Effector CD4-positive, alpha-beta T cell (primary cell): Measurements from ENCODE around the gene SAMD5.
"Not testable (repeated sequence)": the region's sequence is repeated elsewhere in the genome, so short reads cannot be mapped to it uniquely, and the experiment has no call there.

Experiments
- DNase-seq: peaks from one replicate; pipeline ENCODE4 v3.0.0-alpha.2; 2020

Gene SAMD5

DNA sequence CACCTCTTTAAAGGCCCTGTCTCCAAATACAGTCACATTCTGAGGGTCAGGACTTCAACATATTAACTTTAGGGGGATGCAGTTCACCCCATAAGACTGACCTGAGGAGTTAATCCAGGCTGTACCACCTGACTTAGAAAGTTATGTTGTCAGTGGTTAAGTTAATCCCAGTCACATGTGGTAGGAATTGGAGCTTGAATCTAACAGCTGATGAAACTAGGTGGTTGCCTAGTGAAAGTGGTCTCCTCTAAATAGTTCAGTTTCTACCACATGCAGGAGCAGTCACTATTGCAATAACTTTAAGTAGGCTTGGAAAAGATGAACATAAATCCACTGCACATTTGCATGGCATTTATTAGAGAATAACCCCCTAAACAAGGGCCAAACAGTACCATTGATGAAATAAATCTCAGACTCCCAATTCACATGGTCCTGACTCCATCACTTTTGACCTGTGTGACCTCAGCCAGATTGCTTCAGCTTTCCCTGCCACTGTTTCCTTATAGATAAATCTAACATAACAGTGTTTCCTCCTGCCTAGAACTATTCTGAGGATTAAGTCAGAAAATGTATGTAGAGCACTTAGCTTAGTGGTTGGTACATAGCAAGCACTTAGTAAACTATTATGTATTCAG, 20.1 kb downstream of the SAMD5 start:
- DNase-seq: no peak

DNA sequence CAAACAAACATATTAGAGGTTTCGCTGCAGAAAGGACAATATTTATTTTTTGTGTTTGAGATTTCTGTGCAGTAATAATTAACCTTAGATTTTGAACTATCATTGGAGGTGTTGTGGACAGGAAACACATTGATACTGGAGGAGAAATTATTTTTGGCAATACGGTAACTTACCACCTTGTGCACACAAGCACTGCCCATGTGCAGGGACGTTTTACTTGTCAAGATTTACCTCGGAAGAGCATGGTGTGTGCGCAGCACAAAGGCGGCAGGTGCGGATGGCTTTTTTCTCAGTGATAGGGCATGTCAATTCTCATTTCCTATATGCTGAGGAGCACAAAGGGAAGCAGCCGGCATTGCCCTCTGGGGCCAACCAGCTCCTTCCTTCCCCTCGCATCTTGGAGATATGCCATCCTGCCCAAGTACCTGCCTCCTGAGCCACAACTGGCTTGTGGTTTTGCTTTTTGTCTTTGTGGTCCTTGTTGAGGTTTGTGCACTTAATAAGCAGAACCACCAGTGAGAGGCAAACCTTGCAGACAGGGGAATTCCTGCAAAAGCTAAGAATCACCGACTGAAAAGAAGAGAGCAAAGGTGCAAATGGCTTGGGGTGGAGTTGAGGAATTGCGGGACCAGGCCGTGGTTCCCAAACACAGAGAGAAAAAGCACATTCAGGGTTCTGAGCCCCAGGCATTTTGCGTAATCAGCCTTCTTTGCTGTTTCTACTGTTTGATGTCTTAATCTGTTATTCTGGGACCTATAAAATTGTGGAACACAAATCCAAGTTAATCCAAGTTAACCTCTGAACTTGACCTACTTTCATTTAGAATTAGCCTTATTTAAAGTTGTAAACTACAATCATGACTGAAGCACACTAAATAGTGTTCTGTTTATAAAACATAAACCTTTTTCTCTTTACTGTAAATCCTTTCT, 21.9 kb downstream of the SAMD5 start:
- DNase-seq: no peak

DNA sequence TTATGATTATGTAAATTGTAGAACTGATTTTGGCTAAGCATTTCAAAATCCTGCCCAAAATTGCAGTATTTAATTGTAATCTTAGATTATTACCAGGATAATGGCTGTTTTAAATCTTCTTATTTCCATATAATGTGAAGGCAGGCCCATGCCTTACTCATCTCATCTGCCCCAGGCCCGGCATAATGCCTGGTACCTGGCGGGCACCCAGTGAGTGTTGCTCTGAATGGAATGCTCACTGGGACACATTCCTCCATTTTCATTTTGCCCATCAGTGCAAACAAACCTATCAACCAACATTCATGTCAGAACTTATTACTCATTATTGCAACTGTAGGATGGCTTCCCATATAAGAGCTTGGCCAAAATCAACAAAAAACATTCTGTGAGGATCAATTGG, 22.8 kb downstream of the SAMD5 start:
- no peak for DNase-seq

DNA sequence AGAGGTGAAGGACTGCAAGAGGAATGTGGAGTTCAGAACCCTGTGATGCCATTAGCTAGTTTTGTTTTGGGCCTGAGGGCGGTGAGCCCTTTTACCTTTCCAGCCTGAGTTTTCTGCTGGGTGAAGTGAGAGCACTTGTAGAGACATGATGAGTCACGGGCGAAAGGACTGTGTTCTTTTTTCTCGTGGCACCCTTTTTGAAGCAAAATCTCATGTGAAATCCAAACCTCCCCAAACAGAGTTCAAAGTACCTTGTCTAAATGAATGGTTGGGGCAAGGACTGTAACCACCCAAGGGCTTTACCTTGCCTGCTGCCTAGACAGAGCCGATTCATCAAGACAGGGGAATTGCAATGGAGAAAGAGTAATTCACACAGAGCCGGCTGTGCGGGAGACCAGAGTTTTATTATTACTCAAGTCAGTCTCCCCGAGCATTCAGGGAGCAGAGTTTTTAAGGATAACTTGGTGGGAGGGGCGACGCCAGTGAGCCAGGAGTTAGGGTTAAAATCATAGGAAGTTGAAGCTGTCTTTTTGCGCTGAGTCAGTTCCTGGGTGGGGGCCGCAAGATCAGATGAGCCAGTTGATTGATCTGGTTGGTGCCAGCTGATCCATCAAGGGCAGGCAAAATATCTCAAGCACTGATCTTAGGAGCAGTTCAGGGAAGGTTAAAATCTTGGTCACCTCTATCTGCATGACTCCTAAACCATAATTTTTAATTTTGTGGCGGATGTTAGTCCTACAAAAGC, 25.8 kb downstream of the SAMD5 start:
- DNase-seq: no peak

DNA sequence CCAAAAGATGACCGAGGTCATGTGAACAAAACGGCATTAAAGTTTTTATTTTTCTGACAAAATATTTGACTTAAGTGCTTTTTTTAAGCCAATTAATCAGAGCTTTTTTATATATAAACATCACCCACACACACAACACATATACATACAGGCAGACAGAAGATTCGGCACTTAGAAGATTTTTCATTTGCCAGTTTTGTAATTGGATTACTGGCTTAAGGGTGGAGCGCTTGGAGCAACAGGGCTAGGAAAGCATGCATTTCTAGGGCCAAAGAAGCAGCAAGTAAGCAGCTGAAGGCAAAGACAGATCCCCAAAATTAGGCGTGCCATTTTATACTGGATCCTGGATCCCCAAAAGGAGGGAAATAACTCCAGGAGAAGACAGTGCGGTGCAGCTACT, 30.3 kb downstream of the SAMD5 start:
- no peak for DNase-seq

DNA sequence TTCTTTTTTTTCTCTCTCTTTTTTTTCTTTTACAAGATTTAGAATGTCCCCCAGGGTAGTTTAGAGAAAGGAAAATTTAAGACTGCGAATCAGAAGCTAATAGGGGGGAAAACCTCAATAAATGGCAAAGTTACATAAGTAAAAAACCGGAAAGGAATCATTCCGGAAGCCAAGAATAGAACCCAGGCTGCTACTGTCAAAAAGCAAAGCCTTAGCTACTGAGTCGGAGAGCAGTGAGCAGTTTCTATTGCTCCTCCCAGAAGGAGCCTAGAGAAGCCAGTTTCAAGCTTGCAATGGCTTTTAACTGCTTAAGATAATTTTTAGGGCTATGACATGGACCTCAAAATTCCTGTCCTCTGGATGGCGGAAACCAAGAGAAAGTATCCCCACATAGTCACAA, 31.6 kb downstream of the SAMD5 start:
- DNase-seq: no peak

DNA sequence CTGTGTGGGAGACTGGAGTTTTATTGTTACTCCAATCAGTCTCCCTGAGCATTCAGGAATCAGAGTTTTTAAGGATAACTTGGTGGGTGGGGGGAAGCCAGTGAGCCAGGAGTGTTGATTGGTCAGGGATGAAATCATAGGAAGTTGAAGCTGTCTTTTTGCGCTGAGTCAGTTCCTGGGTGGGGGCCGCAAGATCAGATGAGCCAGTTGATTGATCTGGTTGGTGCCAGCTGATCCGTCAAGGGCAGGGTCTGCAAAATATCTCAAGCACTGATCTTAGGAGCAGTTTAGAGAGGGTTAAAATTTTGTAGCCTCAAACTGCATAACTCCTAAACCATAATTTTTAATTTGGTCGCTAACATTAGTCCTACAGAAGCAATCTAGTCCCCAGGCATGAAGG, 33.9 kb downstream of the SAMD5 start:
- DNase-seq: not testable (repeated sequence)

DNA sequence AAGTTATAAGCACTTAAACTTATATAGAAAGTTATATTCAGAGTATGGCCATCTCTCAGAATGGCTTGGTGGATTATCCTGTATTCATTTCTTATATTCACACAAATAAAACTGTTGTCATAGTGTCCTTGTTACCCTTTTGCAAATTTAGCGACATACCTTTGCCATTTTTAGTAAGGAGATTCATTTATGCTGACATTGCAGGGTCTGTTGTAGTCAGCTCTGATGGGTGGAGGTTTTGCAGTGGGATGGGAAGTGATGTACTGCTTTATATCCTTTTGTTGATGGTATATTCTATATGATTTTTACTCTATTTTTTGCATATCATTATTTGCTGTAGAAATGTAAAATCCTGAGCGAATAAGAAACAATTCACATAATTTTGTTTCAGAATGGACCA, 35.9 kb downstream of the SAMD5 start:
- DNase-seq: no peak

DNA sequence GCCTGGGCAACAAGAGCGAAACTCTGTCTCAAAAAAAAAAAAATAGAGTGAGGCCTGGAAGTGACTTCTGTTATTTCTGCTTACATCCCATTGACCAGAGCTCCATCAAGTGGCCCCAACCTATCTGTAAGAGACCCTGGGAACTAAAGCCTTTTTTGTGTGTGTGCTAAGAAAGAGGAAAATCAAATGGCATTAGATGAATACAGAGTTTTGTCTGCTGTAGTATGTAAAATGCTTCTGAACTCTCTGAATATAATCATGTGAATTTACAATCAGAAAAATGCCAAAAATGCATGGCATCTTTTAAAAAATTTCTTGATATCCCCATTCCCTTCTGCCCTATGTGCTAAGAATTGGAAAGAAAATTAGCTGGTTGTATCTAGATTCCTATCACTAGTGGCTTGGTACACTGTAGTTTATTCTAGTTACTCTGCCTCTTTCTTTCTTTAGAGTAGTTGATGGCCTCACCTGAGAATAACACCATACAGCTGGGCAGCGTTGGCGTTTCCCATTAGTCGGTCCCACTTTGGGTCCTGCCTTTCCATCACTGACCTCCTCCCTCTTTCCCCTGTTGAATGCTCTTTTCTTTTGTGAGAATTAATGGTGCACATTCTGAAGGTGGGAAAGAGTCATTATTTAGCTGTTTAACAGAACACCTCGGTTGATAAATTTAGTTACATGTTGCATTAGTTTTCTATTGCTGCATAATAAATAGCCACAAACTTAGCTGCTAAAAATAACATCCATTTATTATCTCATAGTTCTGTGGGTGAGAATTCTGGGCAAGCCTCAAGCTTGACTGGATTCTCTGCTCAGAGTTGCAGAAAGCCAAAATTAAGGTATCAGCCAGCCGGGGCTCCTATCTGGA, 38.2 kb downstream of the SAMD5 start:
- no peak for DNase-seq

DNA sequence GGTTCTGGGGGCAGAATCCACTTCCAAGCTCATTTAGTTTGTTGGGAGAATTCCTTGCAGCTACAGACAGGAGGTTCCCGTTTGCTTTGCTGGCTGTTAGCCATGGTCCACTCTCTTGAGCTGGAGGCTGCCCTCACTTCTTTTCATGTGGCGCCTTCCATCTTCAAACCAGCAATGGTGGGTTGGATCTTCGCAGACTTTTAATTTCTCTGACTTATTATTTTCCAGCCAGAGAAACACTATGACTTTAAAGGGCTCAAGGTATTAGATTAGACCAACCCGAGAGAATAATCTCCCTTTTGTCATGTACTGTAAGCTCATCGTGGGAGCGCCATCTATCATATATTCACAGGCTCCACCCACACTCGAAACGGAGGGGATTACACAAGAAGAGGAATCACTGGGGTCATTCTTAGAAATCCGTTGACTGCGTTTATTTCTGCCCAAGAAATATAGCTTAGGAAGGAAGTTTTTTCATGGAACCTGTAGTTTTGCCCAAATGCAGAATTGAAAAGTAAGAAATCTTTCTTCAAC, 38.9 kb downstream of the SAMD5 start:
- DNase-seq: no peak

DNA sequence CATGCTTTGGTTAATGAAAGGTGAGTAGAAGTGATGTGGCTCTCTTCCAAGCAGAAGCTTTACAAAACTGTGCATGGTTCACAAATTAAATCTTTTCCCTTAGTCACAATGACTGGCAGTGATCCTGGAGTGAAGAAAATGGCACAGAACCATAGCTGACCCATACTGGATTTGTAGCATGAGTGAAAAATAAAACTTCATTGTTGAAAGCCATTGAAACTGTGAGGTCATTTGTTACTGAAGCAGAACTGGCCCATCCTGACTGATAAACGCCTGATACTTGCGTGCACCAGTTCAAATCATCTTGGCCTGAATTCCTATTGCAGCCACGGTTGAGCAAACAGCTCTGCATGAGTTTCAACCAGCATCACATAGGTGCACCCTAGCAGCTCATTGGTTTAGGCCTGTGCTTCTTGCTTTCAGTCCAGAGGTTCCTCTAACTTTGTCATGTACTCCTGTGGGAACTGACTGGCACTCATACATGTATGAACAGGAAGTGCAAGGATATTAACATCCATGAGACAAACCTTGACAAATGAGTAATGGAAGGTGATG, 40.5 kb downstream of the SAMD5 start:
- DNase-seq: no peak

DNA sequence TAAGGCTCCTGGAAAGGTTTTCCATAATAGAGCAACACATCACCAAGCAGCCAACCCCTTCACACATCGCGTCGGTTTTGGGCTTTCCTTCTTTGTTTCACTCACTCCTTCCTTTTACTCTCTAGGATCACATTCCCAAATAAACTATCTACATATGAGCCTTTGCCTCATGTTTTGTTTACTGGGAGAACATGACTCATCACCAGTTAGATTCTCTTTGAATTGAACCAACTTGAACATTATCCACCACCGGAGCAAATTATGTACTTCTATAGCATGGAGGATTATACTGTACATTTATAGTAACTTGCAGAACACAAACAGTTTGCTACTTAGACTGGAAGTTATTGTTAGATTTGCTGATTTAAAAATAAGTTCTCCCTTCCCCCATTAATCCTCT, 41.0 kb downstream of the SAMD5 start:
- DNase-seq: no peak

DNA sequence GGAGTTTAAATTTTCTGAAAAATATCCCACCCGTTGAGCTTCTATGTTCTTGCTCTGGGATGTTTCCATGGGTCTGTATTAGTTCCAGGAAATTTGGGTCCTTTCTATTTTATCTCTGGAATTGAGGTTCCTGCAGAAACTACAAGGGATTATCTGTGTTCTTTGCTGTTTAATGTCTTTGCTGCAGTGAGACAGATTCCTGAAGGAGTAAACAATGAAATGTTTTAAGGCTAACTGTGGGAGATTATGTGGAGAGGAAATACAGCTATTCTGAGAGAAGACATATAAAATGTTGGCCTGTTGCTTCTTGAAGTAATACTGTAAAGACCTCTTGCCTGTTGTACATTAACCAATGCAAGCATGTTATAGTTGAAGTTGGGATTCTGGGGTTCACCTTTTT, 43.5 kb downstream of the SAMD5 start:
- no peak for DNase-seq

DNA sequence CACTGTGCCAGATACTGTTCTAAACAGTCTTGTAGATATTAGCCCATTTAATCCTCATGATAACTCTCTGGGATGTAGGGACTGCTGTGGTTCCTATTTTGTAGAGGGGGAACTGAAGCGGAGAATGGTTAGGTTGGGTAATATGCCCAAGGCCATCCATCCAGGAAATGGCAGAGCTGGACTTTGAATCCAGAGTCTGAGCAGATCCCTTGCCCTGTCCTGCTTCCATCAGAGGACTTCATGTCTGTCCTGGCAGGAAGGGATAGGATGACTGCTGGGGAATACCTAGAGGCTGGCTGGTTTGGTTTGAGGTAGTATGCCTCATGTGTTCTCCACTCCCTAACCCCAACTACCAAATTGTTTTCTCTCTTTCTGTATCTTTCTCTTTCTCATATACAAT, 44.6 kb downstream of the SAMD5 start:
- no peak for DNase-seq

DNA sequence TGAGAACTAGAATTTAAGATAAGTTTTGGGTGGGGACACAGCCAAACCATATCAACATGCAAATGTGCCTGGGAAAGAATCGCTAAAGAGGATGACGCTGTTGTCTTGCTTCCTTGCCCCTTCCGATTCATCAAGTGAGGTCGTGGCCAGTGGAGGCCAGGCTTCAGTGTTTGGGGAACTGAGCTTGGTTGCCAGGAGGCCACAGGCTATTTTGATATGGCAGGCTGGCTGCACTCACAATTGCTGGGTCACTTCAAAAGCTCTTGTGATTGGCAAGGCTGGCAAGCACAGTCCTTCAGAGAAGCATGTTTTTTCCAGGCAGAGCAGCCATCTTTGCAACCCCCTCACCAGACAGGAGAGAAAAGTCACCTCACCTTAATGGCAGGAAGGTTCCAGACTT, 45.8 kb downstream of the SAMD5 start:
- DNase-seq: no peak

DNA sequence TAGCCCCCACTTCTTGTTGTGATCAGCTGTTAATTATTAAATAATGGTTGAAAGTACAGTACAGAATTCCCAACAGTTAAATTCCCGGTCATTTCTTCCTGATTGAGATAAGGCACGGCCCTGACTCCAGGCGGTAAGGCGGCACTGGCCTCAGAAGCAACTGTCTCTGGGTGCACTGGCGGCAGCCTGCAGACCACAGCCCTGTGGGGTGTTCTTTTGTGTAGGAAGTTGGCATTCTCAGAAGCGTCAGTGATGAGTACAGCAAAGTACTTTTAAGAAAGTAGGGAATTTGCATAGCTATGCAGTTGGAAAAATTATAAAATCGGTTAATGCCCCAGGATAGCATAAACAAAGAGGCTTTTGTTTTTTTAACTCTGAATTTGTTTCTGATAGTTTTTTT, 50.5 kb downstream of the SAMD5 start:
- DNase-seq: no peak

DNA sequence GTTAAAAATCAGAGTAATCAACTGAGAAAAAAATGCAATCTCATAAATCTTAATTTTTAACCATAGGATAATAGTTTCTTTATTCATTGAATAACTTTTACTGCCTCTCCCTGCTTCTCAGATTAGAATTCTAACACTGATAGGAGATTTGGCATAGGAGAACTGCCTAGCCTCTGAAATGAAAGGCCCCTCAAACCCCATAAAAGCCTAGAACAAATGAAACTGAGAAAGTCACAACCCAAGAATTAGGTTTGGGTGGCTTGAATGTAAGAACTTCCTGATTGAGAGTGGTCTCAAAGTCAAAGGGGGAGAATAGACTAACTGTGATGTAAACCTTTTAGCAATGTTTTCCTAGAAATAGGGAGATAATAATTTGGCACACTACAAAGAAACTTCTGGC, 52.2 kb downstream of the SAMD5 start:
- no peak for DNase-seq

DNA sequence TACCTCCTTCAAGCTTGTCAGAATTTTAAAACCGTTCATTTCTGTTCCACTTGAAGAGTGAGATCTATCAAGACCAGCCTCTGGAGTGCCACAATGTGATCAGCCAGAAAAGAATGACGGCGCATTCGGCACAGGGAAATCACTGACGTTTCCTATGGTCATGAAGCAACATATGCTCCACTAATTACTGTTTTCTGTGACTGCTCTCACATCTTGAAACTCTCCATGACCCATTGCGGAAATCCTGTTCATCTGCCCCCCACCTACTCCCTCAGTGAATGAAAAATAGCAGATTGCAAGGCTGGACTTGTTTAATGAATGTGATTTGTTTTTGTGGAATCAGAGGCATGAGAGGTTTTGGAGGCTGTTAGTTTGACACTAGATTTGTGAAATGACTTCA, 53.2 kb downstream of the SAMD5 start:
- no peak for DNase-seq

DNA sequence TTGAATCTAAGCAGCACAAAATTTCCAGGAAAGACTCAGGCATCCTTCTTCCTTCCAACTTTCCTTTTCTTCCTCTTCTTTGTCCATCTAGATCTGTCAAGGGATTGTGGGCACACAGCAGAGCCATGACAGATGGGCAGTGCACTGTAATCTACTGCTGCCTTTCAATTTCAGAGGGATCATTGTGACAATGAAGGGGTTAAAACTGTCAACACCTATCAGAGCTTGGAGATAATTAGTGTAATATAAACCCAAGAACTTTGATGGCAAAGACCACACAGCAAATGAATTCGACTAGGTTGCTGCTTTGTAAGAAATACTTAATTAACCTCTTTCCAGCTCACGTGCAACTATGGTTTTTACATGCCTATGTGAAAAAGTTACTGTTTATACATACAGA, 55.0 kb downstream of the SAMD5 start:
- DNase-seq: no peak

DNA sequence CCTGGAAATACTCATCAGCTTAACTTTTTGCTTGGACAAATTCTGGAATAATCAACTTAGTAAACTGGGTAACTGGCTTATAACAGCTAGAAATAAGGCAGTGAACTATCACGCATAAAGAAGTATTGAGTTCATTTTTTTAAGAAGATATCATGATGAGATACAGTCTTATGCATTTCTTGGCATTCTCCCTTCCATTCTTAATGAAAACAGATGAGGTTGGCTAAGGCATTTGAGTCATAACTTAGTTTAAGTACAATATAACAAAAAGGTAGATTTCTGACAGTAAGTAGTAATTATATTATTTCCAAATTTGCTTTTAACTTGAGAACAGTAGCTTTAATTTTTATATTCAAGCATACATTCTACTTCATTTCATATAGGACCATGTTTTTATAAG, 56.1 kb downstream of the SAMD5 start:
- DNase-seq: no peak

DNA sequence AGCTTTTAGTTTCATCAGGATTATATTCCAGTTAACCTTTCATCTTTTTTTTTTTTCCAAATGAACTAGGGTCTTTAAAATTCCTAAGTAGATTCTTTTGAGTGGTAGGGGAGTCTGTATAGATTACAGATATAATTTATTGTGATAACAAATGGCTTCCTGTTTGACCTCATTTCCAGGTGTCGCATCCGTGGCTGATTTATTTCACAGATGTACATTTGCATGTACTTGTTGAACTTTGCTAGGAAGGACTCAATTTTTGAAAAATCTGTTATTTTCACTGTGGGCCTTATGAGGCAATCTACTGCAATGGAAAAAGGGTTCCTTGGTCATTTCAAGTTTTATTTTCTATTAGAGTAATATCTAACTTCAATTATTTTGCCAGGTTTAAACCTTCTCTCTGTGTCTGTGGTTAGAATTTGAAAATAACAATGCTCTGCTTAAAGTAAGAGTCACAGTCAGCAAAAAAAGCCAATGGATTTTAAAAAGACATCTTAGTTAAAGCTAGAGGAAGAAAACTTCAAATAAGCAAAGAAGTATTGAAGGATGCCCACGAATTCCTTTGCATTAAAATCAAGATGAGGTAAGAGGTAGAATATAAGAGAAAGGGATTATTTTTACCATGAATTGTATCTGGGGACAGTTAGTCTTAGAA, 57.9 kb downstream of the SAMD5 start:
- no peak for DNase-seq
